SU-DHL-6 (cell line): ENCODE data around the gene GRM3.

Source experiments
- H2AFZ ChIP-seq: fragments of 200-600 bp; sonication (generic); 2 replicates; pipeline ENCODE4 v1.6.1; 2014; ENCODE audit warnings: low read depth, mild to moderate bottlenecking, moderate library complexity, mixed read lengths, antibody characterized with exemption, low read length; ENCODE audit not compliant: severe bottlenecking
- H3F3A ChIP-seq: fragments of 200-600 bp; shearing (Covaris generic); 2 replicates; pipeline ENCODE4 v1.6.0; 2016; ENCODE audit warnings: antibody characterized with exemption, mild to moderate bottlenecking; ENCODE audit not compliant: insufficient read depth
- H3K27ac ChIP-seq: fragments of 200-600 bp; sonication (generic); 2 replicates; pipeline ENCODE4 v1.5.1; 2016; ENCODE audit warnings: low read depth, mild to moderate bottlenecking, low read length, moderate library complexity, mixed read lengths
- H3K27me3 ChIP-seq: fragments of 200-600 bp; sonication (generic), shearing (Covaris generic); 2 replicates; pipeline ENCODE4 v1.6.0; 2014; ENCODE audit warnings: mild to moderate bottlenecking, low read length
- H3K36me3 ChIP-seq: fragments of 200-600 bp; sonication (generic); 2 replicates; pipeline ENCODE4 v1.6.1; 2014; ENCODE audit warnings: mild to moderate bottlenecking, low read length, mixed read lengths
- H3K4me2 ChIP-seq: fragments of 300-600, 200-600 bp; shearing (Covaris generic), sonication (generic); 2 replicates; pipeline ENCODE4 v1.6.0; 2014; ENCODE audit warnings: low read length, low read depth, mild to moderate bottlenecking; ENCODE audit not compliant: poor library complexity, severe bottlenecking
- H3K4me3 ChIP-seq: fragments of 200-600 bp; sonication (generic); 2 replicates; pipeline ENCODE4 v1.5.1; 2014; ENCODE audit warnings: antibody characterized with exemption, low read length, mild to moderate bottlenecking, mixed read lengths; ENCODE audit not compliant: insufficient read depth, poor library complexity, severe bottlenecking
- H3K79me2 ChIP-seq: fragments of 200-600 bp; sonication (generic); 2 replicates; pipeline ENCODE4 v1.6.1; 2014; ENCODE audit warnings: mild to moderate bottlenecking, low read length, moderate library complexity; ENCODE audit not compliant: insufficient read depth
- H3K9ac ChIP-seq: fragments of 200-600 bp; sonication (generic); 2 replicates; pipeline ENCODE4 v1.7.0; 2014; ENCODE audit warnings: mild to moderate bottlenecking, low read length
- H3K9me2 ChIP-seq: fragments of 200-600 bp; sonication (generic); replicated peaks from 2 replicates; pipeline ENCODE4 v1.6.1; 2014; ENCODE audit warnings: low read length; ENCODE audit not compliant: insufficient read depth
- H3K9me3 ChIP-seq: fragments of 200-600 bp; sonication (generic); 2 replicates; pipeline ENCODE4 v1.6.1; 2014; ENCODE audit warnings: low read length, mixed read lengths; ENCODE audit not compliant: insufficient read depth
- H4K20me1 ChIP-seq: fragments of 200-600 bp; sonication (generic); 2 replicates; pipeline ENCODE4 v1.6.1; 2014; ENCODE audit warnings: low read depth, mild to moderate bottlenecking, antibody characterized with exemption, low read length, moderate library complexity, mixed read lengths
- CTCF ChIP-seq: fragments of 200-600 bp; sonication (generic); IDR thresholded peaks from one replicate; pipeline ENCODE4 v1.5.1; 2017; ENCODE audit warnings: antibody characterized with exemption, mild to moderate bottlenecking, low read length, moderate library complexity; ENCODE audit not compliant: insufficient read depth, poor library complexity, severe bottlenecking
- EZH2phosphoT487 ChIP-seq: fragments of 200-600 bp; sonication (generic), shearing (Covaris generic); conservative IDR thresholded peaks from 2 replicates; pipeline ENCODE4 v1.6.1; 2018; ENCODE audit warnings: mild to moderate bottlenecking, antibody characterized with exemption, low read length, moderate library complexity, mixed read lengths

GRM3 gene

GRCh38 chr7:86848226-86848625 is 204.5 kb downstream of the GRM3 start:
- TF ChIP-seq CTCF (no peak), EZH2phosphoT487 (no peak)

GRCh38 chr7:86851566-86851965 is 207.9 kb downstream of the GRM3 start:
- Histone ChIP-seq H3K9ac (no peak overlapping the region), H4K20me1 (no peaks in the 10 kb centered on the region), H3K27ac (no peak overlapping the region), H3K4me2 (no peak overlapping the region), H3F3A (no peaks in the 10 kb centered on the region), H3K79me2 (no peaks in the 10 kb centered on the region), H3K4me3 (no peak overlapping the region), H3K27me3 (no peaks in the 10 kb centered on the region), H3K9me2 (no peaks in the 10 kb centered on the region), H2AFZ (no peak overlapping the region), H3K9me3 (no peaks in the 10 kb centered on the region), H3K36me3 (no peaks in the 10 kb centered on the region)
- TF ChIP-seq CTCF (no peak), EZH2phosphoT487 (no peak)

More at GRCh38 chr7:86848226-86848625, 204.5 kb downstream of the GRM3 start:
- Histone ChIP-seq H3F3A (no peaks in the 10 kb centered on the region), H3K27me3 (no peaks in the 10 kb centered on the region), H3K79me2 (no peaks in the 10 kb centered on the region), H3K4me2 (no peak overlapping the region), H2AFZ (no peak overlapping the region), H3K9me3 (no peaks in the 10 kb centered on the region), H3K4me3 (no peak overlapping the region), H3K9ac (no peak overlapping the region), H3K9me2 (no peaks in the 10 kb centered on the region), H4K20me1 (no peaks in the 10 kb centered on the region), H3K27ac (no peak overlapping the region), H3K36me3 (no peaks in the 10 kb centered on the region)

GRCh38 chr7:86863452-86863851 is 219.7 kb downstream of the GRM3 start:
- Histone ChIP-seq H3K79me2 (no peaks in the 10 kb centered on the region), H3K9me2 (no peaks in the 10 kb centered on the region), H3K4me3 (no peak overlapping the region), H4K20me1 (no peaks in the 10 kb centered on the region), H3K36me3 (no peaks in the 10 kb centered on the region), H3K27me3 (no peaks in the 10 kb centered on the region), H3K9ac (no peak overlapping the region), H2AFZ (no peak overlapping the region), H3K4me2 (no peak overlapping the region), H3K9me3 (no peaks in the 10 kb centered on the region), H3K27ac (no peak overlapping the region), H3F3A (no peaks in the 10 kb centered on the region)
- TF ChIP-seq EZH2phosphoT487 (no peak), CTCF (no peak)
